Mucosa of gallbladder (tissue), 1 donor: Measurements from ENCODE around the gene TLK1. TPM values are rescaled to one million over a fixed set of nuclear protein-coding genes. Genes with fewer than 3 reads are reported as not detected.
"Not testable (repeated sequence)": the region's sequence is repeated elsewhere in the genome, so short reads cannot be mapped to it uniquely, and the experiment has no call there.

Experiments used
- DNase-seq: peaks from one replicate; pipeline ENCODE4 v3.0.0-alpha.2; 2020; ENCODE audit warnings: low spot score
- total RNA-seq: library from RNA; stranded (reverse); gene quantifications from one replicate; pipeline ENCODE4 v1.2.1, GENCODE V29; 2021
- donor health status: DM: no; HTN: no; CAD: no.

Gene TLK1
- total RNA-seq, 1 donor from 2014 or later = 75.4 TPM

- no peak for DNase-seq
These were observed 9.1 kb upstream of the TLK1 start for GRCh38 chr2:171169839-171170238.

- DNase-seq = no peak
These were observed 8.6 kb upstream of the TLK1 start for GRCh38 chr2:171169333-171169732.

GRCh38 chr2:171167352-171167997 is 6.8 kb upstream of the TLK1 start:
- no peak for DNase-seq

- DNase-seq = no peak
These were observed 5.8 kb upstream of the TLK1 start for GRCh38 chr2:171166328-171166983.

GRCh38 chr2:171165967-171166327 is 5.3 kb upstream of the TLK1 start:
- no peak for DNase-seq

GRCh38 chr2:171163261-171163660 is 2.6 kb upstream of the TLK1 start:
- DNase-seq = no peak

GRCh38 chr2:171162522-171163197 is 2.0 kb upstream of the TLK1 start:
- not testable (repeated sequence) for DNase-seq

GRCh38 chr2:171160956-171161740 is 455 bp upstream of the TLK1 start:
- DNase-seq = peak; percentile 72

- peak; percentile 22 for DNase-seq
These were observed 1.1 kb downstream of the TLK1 start for GRCh38 chr2:171159372-171160118.

GRCh38 chr2:171158790-171159371 is 1.8 kb downstream of the TLK1 start:
- no peak for DNase-seq

- DNase-seq = no peak
These were observed 2.5 kb downstream of the TLK1 start for GRCh38 chr2:171158036-171158789.

- no peak for DNase-seq
These were observed 3.6 kb downstream of the TLK1 start for GRCh38 chr2:171157109-171157500.

GRCh38 chr2:171154348-171154747 is 6.3 kb downstream of the TLK1 start:
- no peak for DNase-seq

GRCh38 chr2:171150694-171151285 is 9.9 kb downstream of the TLK1 start:
- DNase-seq = no peak

- no peak for DNase-seq
These were observed 10.6 kb downstream of the TLK1 start for GRCh38 chr2:171149986-171150693.

GRCh38 chr2:171149171-171149938 is 11.3 kb downstream of the TLK1 start:
- DNase-seq = no peak

- DNase-seq = no peak
These were observed 13.6 kb downstream of the TLK1 start for GRCh38 chr2:171147081-171147480.

- no peak for DNase-seq
These were observed 14.1 kb downstream of the TLK1 start for GRCh38 chr2:171146633-171147032.

- DNase-seq = no peak
These were observed 14.6 kb downstream of the TLK1 start for GRCh38 chr2:171146071-171146470.
